Measurements from ENCODE around the gene FAM234B. TPM values are rescaled to one million over a fixed set of nuclear protein-coding genes. Genes with fewer than 3 reads are reported as not detected.

Gene FAM234B
- total and polyA plus RNA-seq, 2 donors (not counting 1 experiment from before 2014, with no cell fraction given), result 2.6 to 8.2 TPM

- ChIA-PET POLR2A (no interaction called here), CTCF (no interaction called here)
- intact Hi-C loops (cut with micrococcal nuclease), result no loop called here
These were observed 16.7 kb upstream of the FAM234B start for GRCh38 chr12:13027508-13027907.

More at GRCh38 chr12:13027508-13027907, 16.7 kb upstream of the FAM234B start:
- no peak overlapping the region for H2AFZ ChIP-seq (ENCODE audit: insufficient read depth, low read depth, low read length, poor library complexity, severe bottlenecking)
- DNase-seq (no peak), ATAC-seq (ENCODE audit: low read depth) (no peak)
- no peaks in the 10 kb centered on the region for H3K36me3 ChIP-seq (replicated peaks in 1 of 2; ENCODE audit: control extremely low read depth in 1 of 2, control insufficient read depth in 1 of 2, extremely low read depth in 1 of 2, insufficient read depth in 2 of 2, low read length in 1 of 2)
- H3K9ac ChIP-seq (ENCODE audit: low read length), result no peak overlapping the region
- no peak overlapping the region for H3K27ac Mint-ChIP-seq
- H3K27me3 ChIP-seq (replicated peaks in 1 of 4; ENCODE audit: control extremely low read depth in 1 of 4, control insufficient read depth in 3 of 4, insufficient read depth in 4 of 4, low read length in 3 of 4), result peaks cover 0 to 4% (median 1%) of the 10 kb centered on the region in 4 experiments
- no peaks in the 10 kb centered on the region for H3K4me1 ChIP-seq (ENCODE audit: control insufficient read depth in 2 of 2, insufficient read depth in 2 of 2, low read length in 2 of 2)
- no peak for TF ChIP-seq CTCF (IDR thresholded peaks at IDR 0.05)
- no peak for TF ChIP-seq EZH2 (IDR thresholded peaks at IDR 0.05; ENCODE audit: borderline replicate concordance, insufficient read depth, low read depth, low read length, poor library complexity, severe bottlenecking)
- no peak overlapping the region for H3K27ac ChIP-seq (ENCODE audit: low read length in 2 of 2)
- no peaks in the 10 kb centered on the region for H3K9me3 ChIP-seq (ENCODE audit: control extremely low read depth in 1 of 3, control insufficient read depth in 2 of 3, insufficient read depth in 1 of 3, low read length in 2 of 3)
- H3K4me2 ChIP-seq (replicated peaks; ENCODE audit: low read depth, low read length, poor library complexity, severe bottlenecking), result no peak overlapping the region
- H3K4me3 ChIP-seq (ENCODE audit: control extremely low read depth in 1 of 5, extremely low read depth in 1 of 5, insufficient read depth in 1 of 5, low read depth in 2 of 5, low read length in 4 of 5), result no peak overlapping the region
- H3K79me2 ChIP-seq (ENCODE audit: control insufficient read depth, insufficient read depth, low read length), result no peaks in the 10 kb centered on the region
- peaks cover 31% of the 10 kb centered on the region for H3K27me3 Mint-ChIP-seq
- no peaks in the 10 kb centered on the region for H3K9me3 Mint-ChIP-seq (ENCODE audit: insufficient read depth)
- H3K4me3 Mint-ChIP-seq, result no peak overlapping the region
- no peaks in the 10 kb centered on the region for H4K20me1 ChIP-seq (ENCODE audit: control insufficient read depth, insufficient read depth, low read length, poor library complexity, severe bottlenecking)
- H3K4me1 Mint-ChIP-seq, result peaks cover 3% of the 10 kb centered on the region
